Amniotic epithelial cell (primary cell): ENCODE results near the gene ZNF574.

Experiments used
- DNase-seq: peaks from one replicate; pipeline ENCODE4 v3.0.0-alpha.2; 2010; ENCODE audit warnings: low read depth

The ZNF574 gene

DNA sequence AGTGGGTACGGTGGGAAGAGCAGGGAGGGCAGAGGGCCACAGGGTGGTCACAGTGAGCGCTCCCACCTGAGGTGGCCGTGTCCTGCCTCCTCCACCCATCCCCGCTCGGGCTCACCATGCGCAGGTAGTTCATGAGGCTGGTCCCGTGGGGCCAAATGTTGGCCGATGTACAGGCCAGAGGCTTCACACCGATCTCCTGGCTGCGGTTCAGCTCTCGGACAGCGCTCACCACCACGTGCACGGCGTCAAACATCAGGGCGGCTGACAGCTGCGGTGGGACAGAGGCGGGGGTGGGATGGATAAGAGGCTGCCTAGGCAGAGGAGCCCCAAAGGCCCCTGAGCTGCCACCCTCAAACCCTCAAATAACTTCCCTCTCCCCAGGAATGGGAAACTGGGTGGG lies 21.8 kb upstream of the ZNF574 start:
- DNase-seq = no peak

DNA sequence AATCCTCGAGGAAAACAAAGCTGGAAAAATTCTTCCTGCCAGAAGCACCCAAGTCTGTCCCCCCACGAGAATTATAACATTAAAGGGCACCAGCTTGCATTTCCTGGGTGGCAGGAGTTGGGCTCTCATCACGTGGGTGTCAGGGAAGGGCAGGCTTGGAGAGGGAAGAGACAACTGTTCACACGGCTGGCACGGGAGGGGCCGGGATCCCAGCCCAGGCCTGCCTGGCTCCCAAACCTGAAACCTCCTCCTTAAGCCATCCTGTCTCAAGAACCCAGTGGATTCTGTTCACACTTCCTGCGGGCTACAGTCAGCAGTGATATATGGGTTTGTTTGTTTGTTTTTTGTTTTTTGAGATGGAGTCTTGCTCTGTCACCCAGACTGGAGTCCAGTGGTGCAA lies 18.1 kb upstream of the ZNF574 start:
- DNase-seq = no peak

DNA sequence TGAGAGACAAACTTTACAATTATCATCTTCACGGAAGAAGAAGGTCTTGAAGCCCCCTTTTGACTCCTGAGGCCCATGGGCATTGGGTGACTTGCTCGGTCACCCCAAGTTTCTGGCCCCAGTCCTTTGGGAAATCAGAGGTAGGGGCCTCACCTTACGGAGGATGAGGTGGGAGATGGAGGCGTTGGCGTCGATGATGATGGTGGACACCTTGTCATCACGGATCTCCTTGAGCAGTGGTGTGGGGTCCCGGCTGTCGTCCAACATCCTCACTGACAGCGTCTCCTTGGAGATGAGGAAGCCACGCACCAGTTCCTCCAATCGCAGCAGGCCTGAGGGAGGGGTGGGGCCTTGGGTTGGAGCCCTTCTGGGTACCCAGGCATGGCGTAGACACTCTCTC lies 16.8 kb upstream of the ZNF574 start:
- no peak for DNase-seq

DNA sequence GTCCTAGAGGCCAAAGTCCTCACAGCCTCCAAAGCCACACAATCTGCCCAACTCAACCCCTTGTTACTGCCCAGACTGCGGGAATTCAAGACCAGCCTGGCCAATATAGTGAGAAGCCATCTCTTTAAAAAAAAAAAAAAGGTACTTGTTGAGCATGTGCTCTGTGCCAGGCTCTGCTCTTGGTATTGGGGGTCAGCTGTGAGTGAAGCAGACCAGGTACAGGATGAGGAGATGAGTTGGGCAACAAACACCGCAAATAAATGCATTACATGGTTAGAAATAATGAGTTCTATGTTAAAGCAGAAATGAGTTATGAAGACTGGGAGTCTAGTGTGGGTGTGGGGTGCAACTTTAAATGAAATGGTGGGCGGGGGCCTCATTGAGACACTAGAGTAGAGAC lies 15.8 kb upstream of the ZNF574 start:
- no peak for DNase-seq

DNA sequence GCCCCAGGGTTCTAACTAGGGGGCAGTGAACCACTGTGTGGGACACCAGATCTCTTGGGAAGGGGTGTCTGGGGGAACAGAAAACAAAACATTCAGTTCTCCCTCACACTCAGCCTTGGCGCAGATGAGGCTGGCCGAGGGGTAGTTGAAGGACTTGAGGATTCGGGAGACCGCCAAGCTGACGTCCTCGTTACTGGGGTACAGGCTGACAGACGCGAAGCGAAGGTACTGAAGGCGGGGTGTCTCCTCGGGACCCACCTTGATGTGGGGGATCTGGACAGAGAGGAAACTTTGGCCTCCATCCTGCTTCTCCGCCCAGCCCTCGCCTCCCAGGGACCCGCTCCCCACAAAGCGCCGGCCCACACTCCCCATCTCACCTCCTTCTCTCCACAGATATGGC lies 13.6 kb upstream of the ZNF574 start:
- DNase-seq = no peak

- DNase-seq = no peak
Observed at GRCh38 chr19:42064432-42064831, 11.5 kb upstream of the ZNF574 start.

DNA sequence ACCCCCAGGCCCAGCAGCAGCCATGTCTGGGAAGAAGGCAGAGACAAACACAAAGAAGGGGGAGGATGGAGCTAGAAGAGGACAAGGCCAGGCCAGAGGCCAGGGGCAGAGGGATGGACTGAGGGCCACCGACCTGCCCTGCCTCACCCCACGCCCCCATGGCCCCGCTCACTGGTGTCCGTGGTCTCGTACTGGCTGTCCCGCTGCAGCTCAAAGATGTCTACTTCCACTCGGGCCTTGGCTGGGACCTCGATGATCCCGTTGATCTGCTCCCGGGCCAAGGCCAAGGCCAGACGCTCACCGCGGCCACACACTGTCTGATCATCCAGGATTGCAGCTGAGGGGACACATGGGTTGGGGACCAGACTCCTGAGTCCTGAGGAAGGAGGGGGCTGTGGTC lies 10.9 kb upstream of the ZNF574 start:
- DNase-seq = no peak

DNA sequence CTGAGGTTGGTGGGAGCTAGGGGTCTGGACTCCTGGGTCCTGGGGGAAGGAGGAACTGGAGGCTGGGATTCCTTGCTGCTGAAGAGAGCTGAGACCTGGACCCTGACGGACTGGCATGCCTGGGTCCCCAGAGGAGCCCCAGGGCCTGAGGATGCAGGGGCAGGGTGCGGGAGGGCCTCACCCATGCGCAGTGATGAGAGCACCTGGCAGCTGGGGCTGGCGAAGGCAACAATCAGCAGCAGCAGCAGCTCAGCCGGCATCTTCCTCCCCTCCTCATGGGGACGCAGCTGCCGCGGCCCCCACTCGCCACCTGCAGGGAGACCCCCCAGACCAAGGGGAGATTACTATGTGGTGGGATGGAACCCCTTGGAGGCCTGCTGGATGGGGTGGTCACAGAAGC lies 10.5 kb upstream of the ZNF574 start:
- DNase-seq = no peak

- DNase-seq = peak; percentile 37
Observed at GRCh38 chr19:42066075-42066754, 9.8 kb upstream of the ZNF574 start.

- DNase-seq = no peak
Observed at GRCh38 chr19:42067315-42067888, 8.6 kb upstream of the ZNF574 start.

- no peak for DNase-seq
Observed at GRCh38 chr19:42068361-42068755, 7.6 kb upstream of the ZNF574 start.

- DNase-seq = no peak
Observed at GRCh38 chr19:42068756-42069571, 7.0 kb upstream of the ZNF574 start.

- no peak for DNase-seq
Observed at GRCh38 chr19:42069619-42070351, 6.2 kb upstream of the ZNF574 start, which contains the start of gene GRIK5. Gene GRIK5 (minus strand): TSS chr19:42070206. CDS start chr19:42065770, 4,436 bp downstream.

DNA sequence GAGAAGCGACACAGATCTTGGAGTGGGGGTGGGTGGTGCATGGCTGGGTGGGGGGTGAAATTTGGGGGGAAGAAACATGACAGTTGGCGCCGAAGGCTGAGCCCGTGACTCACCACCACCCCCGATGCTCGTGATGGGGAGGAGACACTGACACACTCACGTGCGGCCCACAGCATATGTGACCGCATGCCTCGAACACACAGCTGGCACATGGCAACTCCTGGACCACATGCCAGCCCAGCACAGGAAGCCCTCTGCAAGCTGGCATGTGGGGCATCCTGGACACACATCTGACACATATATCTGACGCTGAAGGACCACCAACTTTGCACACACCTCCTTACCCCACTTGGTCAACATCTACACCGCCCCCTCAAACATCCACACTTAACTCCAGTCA lies 4.7 kb upstream of the ZNF574 start:
- no peak for DNase-seq

DNA sequence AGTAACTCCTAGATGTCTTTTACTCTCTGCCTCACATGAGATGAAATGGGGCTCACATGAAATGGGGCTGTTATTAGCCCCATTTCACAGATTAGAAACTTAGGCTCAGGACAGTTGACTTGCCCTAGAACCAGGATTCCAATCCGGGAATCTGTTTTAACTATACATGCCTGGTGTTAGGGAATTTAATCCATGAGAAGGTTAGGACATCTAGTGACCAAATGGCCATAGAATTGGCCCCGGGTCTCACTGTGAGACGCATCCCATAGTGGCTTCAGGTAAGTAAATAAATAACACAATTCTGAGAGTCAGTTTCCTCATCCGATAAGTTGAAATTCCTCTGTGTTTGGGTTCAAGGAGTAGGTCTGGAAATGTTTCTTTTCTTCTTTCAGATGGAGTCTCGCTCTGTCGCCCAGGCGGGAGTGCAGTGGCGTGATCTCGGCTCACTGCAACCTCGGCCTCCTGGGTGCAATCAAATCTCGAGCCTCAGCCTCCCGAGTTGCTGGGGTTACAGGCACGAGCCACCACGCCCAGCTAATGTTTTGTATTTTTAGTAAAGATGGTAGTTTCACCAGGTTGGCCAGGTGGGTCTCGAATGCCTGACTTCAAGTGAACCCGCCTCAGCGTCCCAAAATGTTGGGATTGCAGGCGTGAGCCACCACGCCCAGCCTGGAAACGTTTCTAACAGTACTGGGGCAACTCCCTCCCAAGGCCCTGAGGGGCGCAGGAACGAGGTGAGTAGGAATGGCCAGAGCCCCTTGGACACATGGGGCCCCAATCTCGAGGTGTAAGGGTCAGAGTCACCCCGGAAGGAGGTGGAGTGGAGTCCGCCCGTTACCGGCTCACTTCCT lies 1.2 kb upstream of the ZNF574 start:
- DNase-seq = peak; percentile 16

GRCh38 chr19:42075364-42075615 lies 676 bp upstream of the ZNF574 start:
- DNase-seq = no peak

DNA sequence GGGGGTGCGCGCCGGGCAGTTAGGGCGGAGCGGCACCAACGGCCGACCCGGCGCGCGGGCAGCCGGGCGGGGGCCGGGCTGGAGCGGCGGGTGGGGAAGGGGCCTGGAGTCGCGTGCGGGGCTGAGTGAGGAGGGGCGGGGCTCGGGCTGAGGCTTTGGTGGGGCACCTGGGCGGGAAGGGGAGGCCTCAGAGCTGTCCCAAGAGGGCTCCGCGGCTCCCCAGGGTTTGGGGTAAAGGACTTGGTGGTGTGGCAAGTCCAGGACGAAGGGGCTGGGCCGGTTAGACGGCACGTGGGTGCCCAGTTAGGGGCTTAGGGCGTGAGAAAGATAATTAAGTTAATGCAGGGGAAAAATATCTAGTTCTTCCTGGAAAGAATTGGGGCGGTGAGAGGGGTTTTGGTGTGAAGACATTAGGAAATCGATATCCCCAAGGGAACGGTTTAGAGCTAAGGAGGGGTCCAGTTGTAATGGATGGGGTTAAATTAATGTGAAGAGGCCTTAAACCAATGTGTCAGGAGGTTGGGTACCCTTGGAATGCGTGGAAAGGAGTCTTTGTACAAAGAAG lies 496 bp downstream of the ZNF574 start:
- DNase-seq = no peak

GRCh38 chr19:42078058-42078457 lies 2.1 kb downstream of the ZNF574 start:
- DNase-seq = no peak

GRCh38 chr19:42078538-42079275 lies 2.7 kb downstream of the ZNF574 start:
- no peak for DNase-seq

DNA sequence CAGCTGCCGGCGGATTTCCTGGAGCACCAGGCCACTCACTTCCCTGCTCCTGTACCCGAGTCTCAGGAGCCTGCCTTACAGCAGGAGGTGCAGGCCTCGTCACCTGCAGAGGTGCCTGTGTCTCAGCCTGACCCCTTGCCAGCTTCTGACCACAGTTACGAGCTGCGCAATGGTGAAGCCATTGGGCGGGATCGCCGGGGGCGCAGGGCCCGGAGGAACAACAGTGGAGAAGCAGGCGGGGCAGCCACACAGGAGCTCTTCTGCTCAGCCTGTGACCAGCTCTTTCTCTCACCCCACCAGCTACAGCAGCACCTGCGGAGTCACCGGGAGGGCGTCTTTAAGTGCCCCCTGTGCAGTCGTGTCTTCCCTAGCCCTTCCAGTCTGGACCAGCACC lies 3.3 kb downstream of the ZNF574 start:
- no peak for DNase-seq
